Dedifferentiated amniotic fluid mesenchymal stem cell (primary cell): ENCODE data around the gene SPDYE1.
A peak's percentile ranks its signal among the peaks of the same experiment; 100 is the strongest.
"Not testable (repeated sequence)": the region's sequence is repeated elsewhere in the genome, so short reads cannot be mapped to it uniquely, and the experiment has no call there.

Experiments used
- DNase-seq: peaks from one replicate; pipeline ENCODE4 v3.0.0-alpha.2; 2016; ENCODE audit errors: extremely low spot score

The SPDYE1 gene

GRCh38 chr7:43997532-43997931, at the start of gene SPDYE1:
Gene SPDYE1, plus strand, starts transcription at chr7:43997897. Its CDS starts 2,053 bp downstream, at chr7:43999950.
- not testable (repeated sequence) for DNase-seq

GRCh38 chr7:43952028-43952427, 45.7 kb upstream of the SPDYE1 start:
- DNase-seq: no peak

- DNase-seq: no peak
Measured at GRCh38 chr7:43953071-43953470, 44.6 kb upstream of the SPDYE1 start.

GRCh38 chr7:43954524-43955228, 43.0 kb upstream of the SPDYE1 start:
- peak; percentile 27 for DNase-seq

- DNase-seq: no peak
Measured at GRCh38 chr7:43956027-43956426, 41.7 kb upstream of the SPDYE1 start.

GRCh38 chr7:43960933-43961332, 36.8 kb upstream of the SPDYE1 start:
- DNase-seq: no peak

GRCh38 chr7:43966392-43966791, 31.3 kb upstream of the SPDYE1 start:
- not testable (repeated sequence) for DNase-seq

- DNase-seq: not testable (repeated sequence)
Measured at GRCh38 chr7:43968172-43969040, 29.3 kb upstream of the SPDYE1 start.

- DNase-seq: not testable (repeated sequence)
Measured at GRCh38 chr7:43969586-43969985, 28.1 kb upstream of the SPDYE1 start.

GRCh38 chr7:43970698-43971097, 27.0 kb upstream of the SPDYE1 start:
- not testable (repeated sequence) for DNase-seq

- not testable (repeated sequence) for DNase-seq
Measured at GRCh38 chr7:43974033-43974573, 23.6 kb upstream of the SPDYE1 start.

- DNase-seq: not testable (repeated sequence)
Measured at GRCh38 chr7:43974725-43975482, 22.8 kb upstream of the SPDYE1 start.

GRCh38 chr7:43977525-43977924, 20.2 kb upstream of the SPDYE1 start:
- DNase-seq: no peak

GRCh38 chr7:43978102-43978501, 19.6 kb upstream of the SPDYE1 start:
- DNase-seq: not testable (repeated sequence)

- not testable (repeated sequence) for DNase-seq
Measured at GRCh38 chr7:43982848-43983247, 14.8 kb upstream of the SPDYE1 start.

GRCh38 chr7:43983736-43984135, 14.0 kb upstream of the SPDYE1 start:
- DNase-seq: not testable (repeated sequence)

- DNase-seq: peak; percentile 16
Measured at GRCh38 chr7:43985904-43986864, 11.5 kb upstream of the SPDYE1 start.

- not testable (repeated sequence) for DNase-seq
Measured at GRCh38 chr7:43987476-43987875, 10.2 kb upstream of the SPDYE1 start.

GRCh38 chr7:43990011-43990585, 7.6 kb upstream of the SPDYE1 start:
- not testable (repeated sequence) for DNase-seq

GRCh38 chr7:43990829-43991228, 6.9 kb upstream of the SPDYE1 start:
- not testable (repeated sequence) for DNase-seq
